ENCODE measurements around the gene UBE2D2. TPM values are rescaled to one million over a fixed set of nuclear protein-coding genes. Genes with fewer than 3 reads are reported as not detected.

UBE2D2 gene
- total RNA-seq, 4 donors from 2014 or later = 55.9 to 63.7 (median 58.5) TPM

GRCh38 chr5:139577689-139578290 lies 16.7 kb downstream of the UBE2D2 start:
- no peak for TF ChIP-seq CTCF (IDR thresholded peaks at IDR 0.05; ENCODE audit: low read depth)

GRCh38 chr5:139578325-139578724 lies 17.2 kb downstream of the UBE2D2 start:
- TF ChIP-seq CTCF (IDR thresholded peaks at IDR 0.05; ENCODE audit: low read depth) = no peak

- TF ChIP-seq CTCF (IDR thresholded peaks at IDR 0.05; ENCODE audit: low read depth) = no peak
These were observed 23.0 kb downstream of the UBE2D2 start for GRCh38 chr5:139584137-139584536.

GRCh38 chr5:139588962-139589361 lies 27.8 kb downstream of the UBE2D2 start:
- TF ChIP-seq CTCF (IDR thresholded peaks at IDR 0.05; ENCODE audit: low read depth) = no peak

GRCh38 chr5:139592289-139592688 lies 31.1 kb downstream of the UBE2D2 start:
- TF ChIP-seq CTCF (IDR thresholded peaks at IDR 0.05; ENCODE audit: low read depth) = no peak

- no peak for TF ChIP-seq CTCF (IDR thresholded peaks at IDR 0.05; ENCODE audit: low read depth)
These were observed 32.7 kb downstream of the UBE2D2 start for GRCh38 chr5:139593716-139594319.

- no peak for TF ChIP-seq CTCF (IDR thresholded peaks at IDR 0.05; ENCODE audit: low read depth)
These were observed 36.0 kb downstream of the UBE2D2 start for GRCh38 chr5:139597134-139597533.

All from subcutaneous adipose tissue (tissue), 4 donors.